OCI-LY1 (cell line): ENCODE measurements around the gene HORMAD1.
"Not testable (repeated sequence)": the region's sequence is repeated elsewhere in the genome, so short reads cannot be mapped to it uniquely, and the experiment has no call there.

Source experiments
- EZH2 ChIP-seq: fragments of 200-600 bp; sonication (generic), shearing (Covaris generic); IDR thresholded peaks from 2 replicates; pipeline ENCODE4 v1.8.0; 2017; ENCODE audit warnings: borderline replicate concordance, mixed run types, mild to moderate bottlenecking, antibody characterized with exemption, low read length, moderate library complexity, mixed read lengths
- TF ChIP-seq, protein P1 (sequence below): fragments of 200-600 bp; sonication (generic), shearing (Covaris generic); IDR thresholded peaks from 2 replicates; pipeline ENCODE4 v1.5.1; 2017; ENCODE audit warnings: mild to moderate bottlenecking, antibody characterized with exemption, low read length, moderate library complexity, mixed read lengths

DNA sequence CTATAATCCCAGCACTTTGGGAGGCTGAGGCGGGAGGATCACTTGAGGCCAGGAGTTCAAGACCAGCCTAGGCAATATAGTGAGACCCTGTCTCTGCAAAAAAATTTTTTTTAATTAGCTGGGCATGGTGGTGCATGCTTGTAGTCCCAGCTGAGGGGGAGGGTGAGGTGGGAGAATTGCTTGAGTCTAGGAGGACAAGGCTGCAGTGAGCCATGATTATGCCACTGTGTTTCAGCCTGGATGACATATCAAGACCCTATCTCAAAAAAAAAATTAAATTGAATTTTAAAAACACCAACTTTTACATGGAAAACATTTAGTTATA lies 45.2 kb upstream of the HORMAD1 start:
- TF ChIP-seq, protein P1, sequence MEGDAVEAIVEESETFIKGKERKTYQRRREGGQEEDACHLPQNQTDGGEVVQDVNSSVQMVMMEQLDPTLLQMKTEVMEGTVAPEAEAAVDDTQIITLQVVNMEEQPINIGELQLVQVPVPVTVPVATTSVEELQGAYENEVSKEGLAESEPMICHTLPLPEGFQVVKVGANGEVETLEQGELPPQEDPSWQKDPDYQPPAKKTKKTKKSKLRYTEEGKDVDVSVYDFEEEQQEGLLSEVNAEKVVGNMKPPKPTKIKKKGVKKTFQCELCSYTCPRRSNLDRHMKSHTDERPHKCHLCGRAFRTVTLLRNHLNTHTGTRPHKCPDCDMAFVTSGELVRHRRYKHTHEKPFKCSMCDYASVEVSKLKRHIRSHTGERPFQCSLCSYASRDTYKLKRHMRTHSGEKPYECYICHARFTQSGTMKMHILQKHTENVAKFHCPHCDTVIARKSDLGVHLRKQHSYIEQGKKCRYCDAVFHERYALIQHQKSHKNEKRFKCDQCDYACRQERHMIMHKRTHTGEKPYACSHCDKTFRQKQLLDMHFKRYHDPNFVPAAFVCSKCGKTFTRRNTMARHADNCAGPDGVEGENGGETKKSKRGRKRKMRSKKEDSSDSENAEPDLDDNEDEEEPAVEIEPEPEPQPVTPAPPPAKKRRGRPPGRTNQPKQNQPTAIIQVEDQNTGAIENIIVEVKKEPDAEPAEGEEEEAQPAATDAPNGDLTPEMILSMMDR = not testable (repeated sequence)
- TF ChIP-seq EZH2 = not testable (repeated sequence)
